Measurements from ENCODE around the gene TMEM208. TPM values are rescaled to one million over a fixed set of nuclear protein-coding genes. Genes with fewer than 3 reads are reported as not detected.

TMEM208 gene
- total RNA-seq, 1 donor from 2014 or later: 11.5 TPM

GRCh38 chr16:67192781-67193361, 34.1 kb upstream of the TMEM208 start:
- H3K27me3 ChIP-seq (ENCODE audit: low read depth): no peaks in the 10 kb centered on the region
- peak overlapping the region; percentile 86 for H3K4me3 ChIP-seq
- no peaks in the 10 kb centered on the region for H3K9me3 ChIP-seq (replicated peaks)
- no peak for DNase-seq
- H3K27ac ChIP-seq (replicated peaks): peak overlapping the region; percentile 88
- peaks cover 42% of the 10 kb centered on the region for H3K36me3 ChIP-seq
- no peak for TF ChIP-seq CTCF (IDR thresholded peaks at IDR 0.05; ENCODE audit: borderline replicate concordance)
- intact Hi-C loops (cut with micrococcal nuclease): no loop called here
- peaks cover 48% of the 10 kb centered on the region for H3K4me1 ChIP-seq

GRCh38 chr16:67193536-67193935, 33.4 kb upstream of the TMEM208 start:
- Histone ChIP-seq H3K27me3 (ENCODE audit: low read depth) (no peaks in the 10 kb centered on the region), H3K4me3 (peak overlapping the region; percentile 86), H3K9me3 (replicated peaks) (no peaks in the 10 kb centered on the region), H3K36me3 (peaks cover 48% of the 10 kb centered on the region), H3K4me1 (peaks cover 55% of the 10 kb centered on the region), H3K27ac (replicated peaks) (no peak overlapping the region)
- intact Hi-C loops (cut with micrococcal nuclease): no loop called here
- TF ChIP-seq CTCF (IDR thresholded peaks at IDR 0.05; ENCODE audit: borderline replicate concordance): no peak
- no peak for DNase-seq

DNA sequence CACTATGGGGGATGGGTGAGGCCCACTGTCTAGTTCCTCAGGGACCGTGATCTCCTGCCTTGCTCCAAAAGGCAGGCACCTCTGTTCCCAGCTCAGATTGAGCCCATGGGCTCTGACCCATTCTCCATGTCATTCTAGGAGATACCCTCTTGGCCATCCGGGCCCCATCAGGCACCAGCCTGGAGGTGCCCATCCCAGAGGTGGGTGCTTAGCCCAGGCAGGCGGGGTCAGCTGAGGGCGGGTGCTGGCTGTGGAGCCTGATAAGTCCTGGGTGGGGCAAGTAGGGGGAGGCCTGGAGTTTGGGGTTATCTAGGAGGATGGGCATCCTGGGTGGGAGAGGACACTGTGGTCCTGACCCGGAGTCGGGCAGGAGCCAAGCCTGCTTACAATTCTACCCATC, 32.7 kb upstream of the TMEM208 start:
- no peaks in the 10 kb centered on the region for H3K27me3 ChIP-seq (ENCODE audit: low read depth)
- no peak for TF ChIP-seq CTCF (IDR thresholded peaks at IDR 0.05; ENCODE audit: borderline replicate concordance)
- peaks cover 62% of the 10 kb centered on the region for H3K4me1 ChIP-seq
- H3K36me3 ChIP-seq: peaks cover 48% of the 10 kb centered on the region
- H3K4me3 ChIP-seq: no peak overlapping the region
- no peak for DNase-seq
- intact Hi-C loops (cut with micrococcal nuclease): no loop called here
- no peak overlapping the region for H3K27ac ChIP-seq (replicated peaks)
- H3K9me3 ChIP-seq (replicated peaks): no peaks in the 10 kb centered on the region

- Histone ChIP-seq H3K27ac (replicated peaks) (no peak overlapping the region), H3K9me3 (replicated peaks) (no peaks in the 10 kb centered on the region), H3K4me3 (no peak overlapping the region), H3K27me3 (ENCODE audit: low read depth) (no peaks in the 10 kb centered on the region), H3K4me1 (peaks cover 60% of the 10 kb centered on the region), H3K36me3 (peaks cover 55% of the 10 kb centered on the region)
- TF ChIP-seq CTCF (IDR thresholded peaks at IDR 0.05; ENCODE audit: borderline replicate concordance): no peak
- DNase-seq: no peak
- intact Hi-C loops (cut with micrococcal nuclease): no loop called here
These were observed 31.3 kb upstream of the TMEM208 start for GRCh38 chr16:67195676-67196075.

DNA sequence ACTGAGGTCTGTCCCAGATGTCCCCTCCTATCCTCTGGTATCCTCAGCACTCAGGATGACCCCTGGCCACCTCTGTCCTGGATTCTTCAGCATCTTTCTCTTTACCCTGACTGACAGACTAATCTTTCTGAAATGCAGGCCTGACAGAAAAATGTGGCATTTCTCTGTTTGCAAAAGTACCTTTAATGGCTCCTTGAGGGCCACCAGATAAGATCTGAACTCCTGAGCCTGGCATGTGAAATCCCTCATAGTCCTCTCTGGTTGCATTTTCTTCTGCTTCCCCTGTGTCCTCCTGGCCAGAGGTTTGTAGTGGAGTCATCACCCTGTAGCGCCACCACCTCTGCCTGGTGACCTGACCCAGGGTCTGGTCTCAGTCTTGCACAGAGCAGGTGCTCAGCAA, 30.0 kb upstream of the TMEM208 start:
- peaks cover 48% of the 10 kb centered on the region for H3K4me1 ChIP-seq

More for the DNA sequence above, 30.0 kb upstream of the TMEM208 start:
- Histone ChIP-seq H3K36me3 (peaks cover 63% of the 10 kb centered on the region), H3K27ac (replicated peaks) (no peak overlapping the region), H3K27me3 (ENCODE audit: low read depth) (no peaks in the 10 kb centered on the region), H3K9me3 (replicated peaks) (no peaks in the 10 kb centered on the region), H3K4me3 (no peak overlapping the region)
- no peak for TF ChIP-seq CTCF (IDR thresholded peaks at IDR 0.05; ENCODE audit: borderline replicate concordance)
- intact Hi-C loops (cut with micrococcal nuclease): no loop called here
- DNase-seq: no peak

Data from left ventricle myocardium inferior (tissue), 1 donor.